NCI-H460 (cell line): ENCODE measurements around the gene CSNK2A3. TPM values are rescaled to one million over a fixed set of nuclear protein-coding genes. Genes with fewer than 3 reads are reported as not detected.
A peak's percentile ranks its signal among the peaks of the same experiment; 100 is the strongest.
"Not testable (repeated sequence)": the region's sequence is repeated elsewhere in the genome, so short reads cannot be mapped to it uniquely, and the experiment has no call there.

Experiments used
- DNase-seq: peaks from one replicate; pipeline ENCODE4 v3.0.0-alpha.2; 2016; ENCODE audit warnings: low read depth; ENCODE audit errors: extremely low read depth
- polyA plus RNA-seq: library from polyadenylated mRNA; depleted of rRNA; stranded (reverse); fragments of >200 nt; gene quantifications from 2 replicates; pipeline ENCODE4 v1.2.3, GENCODE V29; 2014; cell fraction: nucleus; rRNA removed
- total RNA-seq: library from RNA; depleted of rRNA; stranded (reverse); fragments of >200 nt; shearing (Covaris generic); gene quantifications from 2 replicates; pipeline ENCODE4 v1.2.3, GENCODE V29; 2014; rRNA removed

Gene CSNK2A3
- total RNA-seq: 1.0 and 1.3 TPM in 2 replicates
- 0.38 and 2.2 TPM in 2 replicates for polyA plus RNA-seq

- not testable (repeated sequence) for DNase-seq
Observed at GRCh38 chr11:11352878-11353277, at the start of gene CSNK2A3. TSS of gene CSNK2A3 (minus strand) at chr11:11353250. CDS start at chr11:11353119, 131 bp downstream.

DNA sequence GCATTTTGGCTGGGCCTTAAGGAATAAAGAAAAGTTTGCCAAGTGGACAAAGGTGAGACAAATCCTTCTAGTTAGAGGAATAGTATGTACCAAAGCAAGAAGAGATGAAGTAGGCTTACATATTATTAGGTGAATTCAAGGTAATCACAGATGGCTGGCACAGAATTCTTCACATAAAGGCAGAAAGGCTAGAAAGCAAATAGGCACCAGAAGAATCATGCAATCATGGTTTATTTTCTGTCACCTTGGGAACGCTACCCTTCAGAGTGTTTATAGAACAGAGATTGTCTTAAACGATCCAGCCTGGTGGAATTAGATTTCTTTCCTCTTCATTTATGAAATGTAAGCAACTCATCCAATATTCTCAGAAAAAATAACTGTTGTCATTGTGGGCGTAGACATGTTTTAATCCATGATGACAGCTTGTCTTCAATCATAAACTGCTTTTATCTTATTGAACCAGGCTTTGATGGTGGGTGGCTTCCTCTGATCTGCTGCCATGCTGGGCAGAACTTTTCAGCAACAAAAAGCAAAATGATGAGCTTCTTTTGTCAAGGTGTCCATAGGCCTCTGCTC, 49.0 kb upstream of the CSNK2A3 start:
- no peak for DNase-seq

DNA sequence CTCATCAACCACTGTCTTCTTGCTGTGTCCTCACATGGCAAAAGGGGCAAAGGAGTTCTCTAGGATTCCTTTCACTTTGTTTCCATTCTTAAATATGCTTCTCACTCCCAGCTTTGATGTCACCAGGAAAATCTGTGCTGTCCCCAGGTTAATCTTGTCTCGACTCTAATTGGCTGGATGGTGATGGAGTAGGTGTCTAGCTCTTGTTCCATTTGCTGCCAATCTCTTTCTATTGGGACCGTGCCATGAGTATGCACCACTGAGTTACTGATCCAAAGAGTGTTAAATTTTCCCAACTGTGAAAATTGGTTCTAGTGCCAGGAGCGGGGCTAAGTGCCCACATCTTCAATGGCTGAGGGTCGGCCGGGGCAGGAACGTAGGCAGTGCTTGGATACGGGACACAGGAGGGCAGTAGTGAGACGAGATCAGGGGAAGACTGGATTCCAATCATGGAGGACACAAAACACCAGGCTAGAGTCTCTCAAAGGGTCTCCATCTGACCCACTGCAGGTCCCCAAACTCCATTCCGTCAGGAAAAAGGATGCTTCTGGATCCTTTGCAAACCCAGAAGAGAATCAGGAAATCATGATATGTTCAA, 47.7 kb upstream of the CSNK2A3 start:
- peak; percentile 3 for DNase-seq

DNA sequence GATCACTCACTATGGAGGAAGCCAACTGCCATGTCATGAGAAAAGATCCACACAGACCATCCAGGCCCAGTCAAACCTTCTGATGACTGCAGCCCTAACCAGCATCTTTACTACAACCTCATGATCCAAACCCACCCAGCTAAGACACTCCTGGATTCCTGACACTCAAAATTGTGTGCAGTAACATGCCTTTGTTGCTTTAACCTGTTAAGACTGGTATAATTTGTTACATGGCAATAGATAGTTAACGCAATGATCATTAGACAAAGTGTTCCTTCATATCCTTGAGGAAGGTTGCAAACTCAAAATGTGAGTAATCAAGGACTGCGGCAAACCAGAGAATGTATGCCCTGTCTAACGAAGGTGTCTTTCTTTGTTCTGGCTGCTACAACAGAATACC, 47.1 kb upstream of the CSNK2A3 start:
- DNase-seq: no peak

DNA sequence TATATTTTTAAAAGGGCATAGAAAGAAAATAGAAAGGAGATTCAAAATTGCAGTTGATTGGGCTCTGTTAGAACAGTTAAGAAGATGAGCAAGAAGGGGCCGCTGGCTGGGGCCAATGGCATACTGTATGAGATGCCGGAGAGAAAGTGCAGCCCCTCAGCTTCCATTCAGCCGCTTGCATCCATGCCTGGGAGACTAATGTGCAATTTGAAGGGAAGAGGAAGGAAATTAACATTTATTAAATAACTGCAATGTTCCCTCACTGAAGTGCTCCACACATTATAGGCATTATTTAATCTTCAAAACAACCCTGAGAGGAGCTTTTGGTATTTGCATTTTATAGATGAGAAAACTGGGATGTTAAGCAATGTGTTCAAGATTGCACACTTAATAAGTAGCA, 44.7 kb upstream of the CSNK2A3 start:
- DNase-seq: no peak

DNA sequence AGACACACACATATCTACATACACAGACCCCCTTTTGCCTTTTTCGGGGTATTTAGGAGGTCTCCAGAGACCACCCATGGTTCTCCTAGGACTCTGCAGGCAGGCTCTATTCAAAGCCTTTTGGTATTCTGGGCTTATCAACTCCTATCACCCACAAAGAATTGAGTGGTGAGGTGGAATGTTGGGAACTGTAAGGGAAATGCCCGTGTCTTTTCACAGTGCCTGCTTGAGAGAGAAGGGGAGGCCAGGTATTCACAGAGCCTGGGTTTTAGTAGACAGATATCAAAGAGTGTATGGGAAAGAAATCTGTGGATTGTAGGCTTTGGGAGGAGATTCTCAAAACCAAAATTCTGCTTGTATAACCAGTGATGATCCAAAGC, 44.0 kb upstream of the CSNK2A3 start:
- DNase-seq: no peak

GRCh38 chr11:11396301-11397035, 43.4 kb upstream of the CSNK2A3 start:
- DNase-seq: no peak

DNA sequence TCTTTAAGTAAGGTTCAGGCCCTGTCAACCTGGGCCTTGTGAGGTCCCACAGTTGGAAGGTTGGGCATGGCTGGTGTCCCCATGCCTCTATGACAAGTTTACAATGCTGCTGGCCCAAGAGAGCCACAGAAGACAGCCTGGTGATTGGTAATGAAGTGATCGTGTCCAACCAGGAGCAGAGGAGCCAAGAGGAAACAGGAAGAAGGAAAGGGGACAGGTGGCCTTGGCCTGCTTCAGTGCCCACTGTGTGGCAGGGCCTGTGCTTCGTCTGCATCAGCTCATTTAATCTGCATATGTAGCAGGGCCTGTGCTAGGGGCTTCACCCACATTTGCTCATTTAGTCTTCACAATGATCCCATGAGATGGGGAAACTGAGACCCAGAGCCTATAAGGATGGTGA, 42.1 kb upstream of the CSNK2A3 start:
- no peak for DNase-seq

DNA sequence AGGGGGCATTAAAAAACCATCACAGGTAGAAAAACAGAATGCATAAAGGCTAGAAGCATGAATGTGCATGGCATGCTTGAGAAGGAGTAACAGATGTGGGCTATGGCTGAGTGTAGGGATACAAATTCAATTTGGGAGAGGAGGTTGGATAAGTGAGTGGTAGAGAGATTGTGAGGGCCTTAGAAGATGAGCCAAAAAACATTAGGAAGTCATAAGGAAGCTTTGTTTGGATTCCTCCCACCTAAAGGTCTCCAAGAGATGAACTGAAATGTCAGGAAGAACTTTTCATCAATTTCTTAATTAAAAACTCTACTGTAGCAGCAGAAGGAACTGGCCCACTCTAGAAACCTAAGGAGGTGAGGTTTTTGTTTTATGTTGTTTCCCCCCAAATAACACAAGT, 41.2 kb upstream of the CSNK2A3 start:
- no peak for DNase-seq

DNA sequence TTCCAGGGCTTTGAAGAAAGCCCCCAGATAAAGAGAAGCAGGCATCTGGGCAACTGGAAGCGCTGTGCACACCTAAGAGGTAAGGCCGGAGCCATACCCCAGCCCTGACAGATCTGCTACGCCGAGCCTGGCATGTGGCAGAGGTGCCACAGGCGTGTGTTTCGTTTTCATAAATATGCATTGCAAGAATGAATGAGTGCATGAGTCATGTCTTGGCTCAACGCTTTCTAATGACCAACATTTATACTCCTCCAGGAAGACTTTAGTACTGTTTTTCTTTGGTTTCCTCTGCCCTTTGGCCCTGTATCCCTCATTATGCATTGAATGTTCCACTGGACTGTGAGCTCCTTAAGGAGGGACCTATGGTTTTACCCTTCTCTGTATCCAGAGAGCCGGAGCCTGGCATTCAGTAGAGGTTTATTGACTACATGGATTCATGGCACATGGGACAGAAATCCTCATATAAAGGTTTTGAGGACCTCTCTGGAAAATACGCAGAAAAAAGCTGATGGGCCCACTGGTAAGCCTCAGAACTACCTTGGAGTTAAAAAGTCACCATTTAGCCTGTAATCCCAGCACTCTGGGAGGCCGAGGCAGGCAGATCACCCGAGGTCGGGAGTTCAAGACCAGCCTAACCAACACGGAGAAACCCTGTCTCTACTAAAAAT, 38.9 kb upstream of the CSNK2A3 start:
- no peak for DNase-seq

DNA sequence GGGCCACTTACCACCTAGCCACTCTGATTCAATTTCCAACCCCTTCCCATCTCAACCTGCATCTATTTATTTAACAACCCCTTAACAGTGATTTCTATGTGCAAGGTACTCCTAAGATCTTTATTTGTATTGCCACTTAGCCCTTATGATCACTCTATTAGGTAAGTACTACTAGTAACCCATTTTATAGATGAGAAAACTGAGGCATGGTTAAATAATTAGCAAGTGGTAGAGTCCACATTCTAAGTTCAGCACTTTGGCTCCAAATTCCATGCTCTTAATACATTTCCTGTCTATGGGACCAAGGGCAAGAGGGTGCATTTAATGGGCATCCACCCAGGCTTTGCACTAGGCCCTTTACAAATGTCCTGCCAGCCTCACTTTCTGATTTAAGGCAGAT, 38.1 kb upstream of the CSNK2A3 start:
- no peak for DNase-seq

DNA sequence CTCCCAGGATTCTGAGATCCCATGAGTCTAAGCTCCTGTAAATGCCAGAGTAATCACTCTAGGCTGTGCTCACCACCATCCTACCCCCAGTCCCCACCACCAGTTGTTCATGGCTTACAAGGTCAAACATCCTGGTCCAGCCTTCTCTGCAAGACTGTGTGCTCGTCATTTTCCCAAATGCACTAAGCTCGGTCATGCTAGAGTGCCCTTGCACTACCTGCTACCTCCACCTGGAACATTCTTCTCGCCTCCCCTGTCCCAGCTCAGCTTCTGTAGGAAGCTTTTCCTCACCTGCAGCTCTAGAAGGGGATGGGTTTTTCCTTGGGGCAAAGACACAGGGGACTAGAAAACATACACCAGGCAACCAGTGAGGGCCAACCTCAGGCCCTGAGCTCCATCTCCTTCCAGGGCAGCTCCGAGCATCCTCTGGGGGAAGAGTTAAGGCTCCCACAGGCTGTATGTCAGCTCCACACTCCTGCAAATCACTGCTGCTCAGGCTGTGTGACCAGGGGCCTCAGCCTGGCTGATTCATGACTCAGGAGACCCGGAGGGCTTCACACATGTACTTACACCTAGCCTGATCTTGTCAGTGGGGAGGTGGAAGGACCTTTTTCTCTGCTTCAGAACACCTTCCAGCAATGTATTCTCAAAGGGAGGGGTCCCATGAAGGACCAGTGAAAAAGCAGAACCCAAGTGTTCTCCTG, 37.2 kb upstream of the CSNK2A3 start:
- no peak for DNase-seq

DNA sequence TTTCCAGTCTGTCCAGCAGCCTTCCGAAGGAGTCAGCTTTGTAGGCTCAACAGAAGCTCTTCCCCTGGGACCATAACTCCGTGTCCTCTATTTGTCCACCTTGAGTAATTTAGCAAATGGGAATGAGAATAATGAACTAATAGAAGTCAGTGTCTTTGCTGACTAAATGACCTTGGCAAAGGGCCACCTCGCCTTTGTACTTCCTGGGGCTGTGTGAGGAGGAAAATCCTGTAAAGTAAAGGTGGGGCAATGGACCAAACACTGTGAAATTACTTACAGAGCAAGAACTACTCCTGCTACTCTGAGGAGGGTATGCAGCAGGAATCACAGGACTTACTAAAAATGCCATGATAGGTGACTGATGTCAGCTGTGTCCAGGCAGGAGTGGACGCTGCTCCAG, 36.2 kb upstream of the CSNK2A3 start:
- DNase-seq: no peak

- no peak for DNase-seq
Observed at GRCh38 chr11:11387622-11388305, 34.7 kb upstream of the CSNK2A3 start.

GRCh38 chr11:11387207-11387606, 34.2 kb upstream of the CSNK2A3 start:
- DNase-seq: no peak

GRCh38 chr11:11384829-11385228, 31.8 kb upstream of the CSNK2A3 start:
- no peak for DNase-seq

GRCh38 chr11:11383995-11384394, 30.9 kb upstream of the CSNK2A3 start:
- no peak for DNase-seq

- DNase-seq: no peak
Observed at GRCh38 chr11:11382858-11383532, 29.9 kb upstream of the CSNK2A3 start.

- DNase-seq: no peak
Observed at GRCh38 chr11:11381471-11382105, 28.5 kb upstream of the CSNK2A3 start.
